GM10248 (cell line): ENCODE results near the gene ZNF521.

ENCODE experiments used
- CTCF ChIA-PET: fragments of 300-600 bp; sonication (Branson Sonifier 250); formaldehyde crosslinking; extraction: SDS; loops from one replicate; lab custom pipeline; 2021; ENCODE audit warnings: antibody characterized with exemption; lab: Yijun Ruan, JAX
- POLR2A ChIA-PET: fragments of 350-650 bp; sonication (Branson Sonifier 250); formaldehyde crosslinking; extraction: SDS; loops from one replicate; lab custom pipeline; 2020; ENCODE audit warnings: antibody characterized with exemption; lab: Yijun Ruan, JAX
- DNase-seq: peaks from one replicate; pipeline ENCODE4 v3.0.0; 2012; ENCODE audit errors: extremely low spot score
- CTCF ChIP-seq: IDR thresholded peaks from 2 replicates; pipeline ENCODE4 v1.5.1; 2012; ENCODE audit warnings: mild to moderate bottlenecking, low read depth; ENCODE audit errors: extremely low read depth, missing control alignments, control extremely low read depth

The ZNF521 gene

DNA sequence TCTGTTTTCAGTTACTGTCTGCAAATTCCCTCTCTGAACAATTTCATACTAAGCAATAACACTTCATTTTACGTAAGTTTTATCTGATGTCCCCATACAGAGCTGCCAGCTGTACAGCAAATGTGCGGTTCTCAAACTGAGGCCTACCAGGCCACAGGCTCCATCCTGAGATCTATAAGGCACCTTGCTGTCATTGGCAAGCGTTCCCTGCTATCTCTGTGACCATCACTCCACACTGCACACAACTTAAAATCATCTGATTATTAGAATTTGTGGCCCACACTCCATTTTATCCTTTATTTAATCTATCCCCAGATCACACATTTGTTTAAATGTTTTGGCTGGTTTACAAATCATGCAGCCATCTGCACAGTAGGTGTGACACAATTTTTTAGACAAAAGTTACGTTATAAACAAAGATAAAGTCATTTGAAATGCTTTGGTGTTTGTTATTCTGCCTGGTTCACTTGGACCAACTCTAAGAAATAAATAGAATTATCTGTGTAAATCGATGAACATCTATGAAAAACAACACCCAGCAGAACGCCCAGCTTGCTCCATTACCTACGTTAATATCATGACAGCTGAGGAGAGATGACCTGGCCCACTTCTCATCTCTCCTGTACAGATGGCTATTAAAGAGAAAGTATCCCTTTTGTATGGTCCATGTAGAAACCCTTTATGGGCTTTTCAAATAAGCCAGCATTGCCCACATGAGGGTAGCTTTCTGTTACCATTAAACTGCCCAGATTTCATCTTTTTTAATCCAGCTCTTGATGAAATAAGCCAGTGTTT lies 162.4 kb downstream of the ZNF521 start:
- TF ChIP-seq CTCF = no peak
- POLR2A ChIA-PET = no interaction called here
- CTCF ChIA-PET = interaction anchor here (1.0 to 1.5 kb wide), 2 partner anchors 12 to 41 kb away, joined by 3 read pairs; no protein-coding TSS in a partner anchor
- no peak for DNase-seq

DNA sequence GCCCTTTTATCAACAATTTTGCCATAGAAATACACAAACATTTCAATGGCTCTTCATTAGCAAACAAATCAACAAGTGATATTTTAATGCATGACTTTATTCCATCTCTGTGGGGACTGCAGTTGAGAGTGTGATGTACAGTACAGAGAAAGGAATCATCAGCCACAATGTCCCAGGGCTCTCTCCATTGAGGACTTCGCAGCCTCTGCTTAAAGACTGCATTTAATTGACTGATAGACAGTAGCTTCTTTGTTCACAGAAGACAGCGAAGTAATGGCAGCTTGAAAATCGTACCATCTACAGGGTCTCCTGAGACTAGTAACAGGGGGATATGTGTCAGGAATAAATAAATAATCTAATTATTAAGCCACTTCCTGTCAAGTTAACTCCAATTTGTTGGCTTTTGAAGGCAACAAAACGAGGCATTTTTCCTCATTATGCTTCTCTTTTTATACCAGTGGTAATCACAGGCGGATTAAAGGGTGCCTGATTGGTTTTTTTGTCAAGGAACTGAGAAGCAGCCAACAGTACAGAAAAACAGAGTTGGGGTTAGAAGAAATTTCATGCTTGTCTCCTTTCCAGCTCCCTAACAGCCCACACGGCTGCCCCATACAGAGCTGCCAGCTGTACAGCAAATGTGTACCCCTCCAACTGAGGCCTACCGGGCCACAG lies 164.3 kb downstream of the ZNF521 start:
- TF ChIP-seq CTCF = no peak
- ChIA-PET POLR2A (no interaction called here), CTCF (interaction anchor here (1.4 kb wide), 1 partner anchor 12 kb away, joined by 3 read pairs; no protein-coding TSS in a partner anchor)
- no peak for DNase-seq

- DNase-seq = no peak
- no peak for TF ChIP-seq CTCF
- ChIA-PET CTCF (no interaction called here), POLR2A (no interaction called here)
Observed at GRCh38 chr18:25186871-25187270, 165.1 kb downstream of the ZNF521 start.

- ChIA-PET POLR2A (no interaction called here), CTCF (interaction anchor here (1.0 kb wide), 1 partner anchor 10 kb away, joined by 3 read pairs; no protein-coding TSS in a partner anchor)
- TF ChIP-seq CTCF = no peak
- DNase-seq = no peak
Observed at GRCh38 chr18:25181993-25182392, 170.0 kb downstream of the ZNF521 start.

- no peak for DNase-seq
- no peak for TF ChIP-seq CTCF
- ChIA-PET CTCF (interaction anchor here (1.0 kb wide), 1 partner anchor 9 kb away, joined by 3 read pairs; no protein-coding TSS in a partner anchor), POLR2A (no interaction called here)
Observed at GRCh38 chr18:25181581-25181980, 170.4 kb downstream of the ZNF521 start.

GRCh38 chr18:25180973-25181548 lies 170.9 kb downstream of the ZNF521 start:
- no peak for DNase-seq
- ChIA-PET CTCF (interaction anchor here (1.0 kb wide), 1 partner anchor 9 kb away, joined by 3 read pairs; no protein-coding TSS in a partner anchor), POLR2A (no interaction called here)
- TF ChIP-seq CTCF = no peak
